NCI-H2107 treated with DMSO at 0.1 percent for 48 hours (cell line): Measurements from ENCODE around the gene HOXB3.

Experiments used
- DNase-seq: peaks from one replicate; lab custom pipeline; 2025; ENCODE audit not compliant: unreplicated experiment; lab: John Stamatoyannopoulos, UW

Gene HOXB3

DNA sequence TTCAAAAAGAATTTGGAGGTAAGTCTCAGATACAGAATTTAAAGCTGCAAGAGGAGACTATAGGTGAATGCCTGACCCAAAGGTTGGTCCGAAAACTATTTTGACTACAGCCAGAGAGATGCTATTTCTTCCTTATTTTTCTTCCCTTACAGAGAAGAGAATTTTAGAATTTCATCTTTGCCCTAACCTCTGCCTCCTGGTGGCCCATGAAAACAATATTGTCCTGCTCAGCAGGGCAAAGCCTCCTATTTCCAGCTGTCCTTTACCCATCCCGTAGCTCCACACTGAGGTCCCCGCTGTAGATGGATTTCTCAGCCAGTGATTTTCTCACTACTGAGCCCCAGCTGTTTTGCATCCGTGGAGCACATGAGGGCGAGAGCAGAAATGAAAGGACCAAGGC, 83.8 kb downstream of the HOXB3 start:
- no peak for DNase-seq

- peak; percentile 88 for DNase-seq
These were observed 84.3 kb downstream of the HOXB3 start for GRCh38 chr17:48505788-48506187.

GRCh38 chr17:48504953-48505352, 85.1 kb downstream of the HOXB3 start:
- no peak for DNase-seq

- DNase-seq = no peak
These were observed 86.3 kb downstream of the HOXB3 start for GRCh38 chr17:48503747-48504146.

DNA sequence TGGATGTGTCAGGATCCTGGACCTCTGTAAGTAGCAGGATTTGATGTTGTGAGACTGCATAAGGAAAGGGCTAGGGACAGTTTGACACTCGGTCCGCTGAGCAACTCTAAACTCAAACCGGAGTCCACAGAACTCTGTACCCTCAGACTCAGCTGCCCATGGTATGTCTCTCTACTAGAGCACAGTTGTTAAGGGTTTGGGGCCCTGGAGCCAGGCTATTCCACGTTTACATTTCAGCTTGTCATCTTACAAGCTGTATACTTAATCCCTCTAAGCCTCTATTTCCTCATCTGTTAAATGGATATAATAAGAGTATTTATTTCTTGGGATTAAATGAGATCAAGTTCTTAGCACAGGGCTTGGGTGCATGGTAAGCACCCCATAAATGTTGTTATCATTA, 87.1 kb downstream of the HOXB3 start:
- DNase-seq = no peak

- DNase-seq = no peak
These were observed 87.7 kb downstream of the HOXB3 start for GRCh38 chr17:48502312-48502711.

- DNase-seq = no peak
These were observed 89.3 kb downstream of the HOXB3 start for GRCh38 chr17:48500435-48501426.

DNA sequence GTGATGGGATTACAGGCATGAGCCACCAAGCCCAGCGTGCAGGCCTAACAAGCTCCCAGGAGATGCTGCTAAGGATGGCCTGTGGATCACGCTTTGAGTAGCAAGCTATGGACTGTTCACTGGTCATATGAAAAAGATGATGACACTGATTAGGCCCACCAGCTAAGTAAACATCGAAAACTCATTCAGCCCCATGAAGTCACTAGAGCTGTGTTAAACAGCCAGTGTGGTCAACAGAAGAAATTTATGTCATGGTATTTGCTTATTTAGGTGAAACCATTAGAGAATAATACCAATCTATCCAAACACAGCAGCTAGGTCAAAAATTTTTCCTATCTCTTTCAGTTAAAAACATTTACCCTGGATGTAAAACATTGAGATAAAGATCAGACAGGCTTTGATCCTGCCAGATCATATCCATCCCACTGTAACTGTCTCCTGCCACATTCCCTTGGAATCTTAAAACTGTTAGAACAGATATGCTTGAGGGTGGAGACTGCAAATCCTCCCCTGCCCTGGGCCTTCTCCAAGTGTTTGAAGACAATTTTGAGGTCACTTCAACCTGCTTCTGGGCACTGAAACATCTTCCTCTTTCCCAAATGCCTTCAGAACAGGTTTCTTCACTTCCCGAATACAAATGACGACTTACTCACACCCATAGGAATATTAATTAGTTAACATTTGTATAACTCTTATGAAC, 90.2 kb downstream of the HOXB3 start:
- DNase-seq = no peak

- DNase-seq = no peak
These were observed 90.8 kb downstream of the HOXB3 start for GRCh38 chr17:48499248-48499647.
